ENCODE data around the gene RITA1.

GRCh38 chr12:113227686-113228391, 42.3 kb downstream of the RITA1 start:
- no peak for TF ChIP-seq EZH2 (IDR thresholded peaks at IDR 0.05; ENCODE audit: low read depth, unreplicated experiment)
- TF ChIP-seq CTCF (conservative IDR thresholded peaks at IDR 0.05; ENCODE audit: low read depth in 2 of 2), result no peak
- no peak for TF ChIP-seq POLR2AphosphoS5 (IDR thresholded peaks at IDR 0.05; ENCODE audit: low read depth)
- no peak for TF ChIP-seq REST (IDR thresholded peaks at IDR 0.05; ENCODE audit: unreplicated experiment)
- TF ChIP-seq CREB1 (CRISPR knock-in tag; IDR thresholded peaks at IDR 0.05; ENCODE audit: low read depth), result no peak
- TF ChIP-seq ZNF114 (CRISPR knock-in tag; IDR thresholded peaks at IDR 0.05), result no peak
- no peak for TF ChIP-seq EZH2phosphoT487 (IDR thresholded peaks at IDR 0.05; ENCODE audit: unreplicated experiment)
- no peak for TF ChIP-seq JUNB (IDR thresholded peaks at IDR 0.05; ENCODE audit: unreplicated experiment)
- no peak for TF ChIP-seq NANOG (IDR thresholded peaks at IDR 0.05; ENCODE audit: borderline replicate concordance)
- TF ChIP-seq ETS1 (IDR thresholded peaks at IDR 0.05), result no peak
- TF ChIP-seq STAT1 (IDR thresholded peaks at IDR 0.05; ENCODE audit: unreplicated experiment), result no peak
- TF ChIP-seq ZNF462 (CRISPR knock-in tag; IDR thresholded peaks at IDR 0.05), result no peak
